GM18505 (cell line): ENCODE results near the gene AP2M1.

ENCODE experiments used
- ATAC-seq: cut with Tn5 transposase; IDR thresholded peaks from one replicate; pipeline ENCODE4 v1.9.1; 2021; ENCODE audit not compliant: unreplicated experiment
- POLR2A ChIP-seq: IDR thresholded peaks from 4 replicates; pipeline ENCODE4 v1.6.1; 2011; ENCODE audit warnings: borderline replicate concordance; ENCODE audit not compliant: insufficient read depth, insufficient read length; ENCODE audit errors: extremely low read depth

The AP2M1 gene

GRCh38 chr3:184230603-184231528 is 56.2 kb downstream of the AP2M1 start:
- TF ChIP-seq POLR2A, result no peak
- no peak for ATAC-seq

- ATAC-seq, result no peak
- no peak for TF ChIP-seq POLR2A
Measured at GRCh38 chr3:184231671-184232070, 57.0 kb downstream of the AP2M1 start.

DNA sequence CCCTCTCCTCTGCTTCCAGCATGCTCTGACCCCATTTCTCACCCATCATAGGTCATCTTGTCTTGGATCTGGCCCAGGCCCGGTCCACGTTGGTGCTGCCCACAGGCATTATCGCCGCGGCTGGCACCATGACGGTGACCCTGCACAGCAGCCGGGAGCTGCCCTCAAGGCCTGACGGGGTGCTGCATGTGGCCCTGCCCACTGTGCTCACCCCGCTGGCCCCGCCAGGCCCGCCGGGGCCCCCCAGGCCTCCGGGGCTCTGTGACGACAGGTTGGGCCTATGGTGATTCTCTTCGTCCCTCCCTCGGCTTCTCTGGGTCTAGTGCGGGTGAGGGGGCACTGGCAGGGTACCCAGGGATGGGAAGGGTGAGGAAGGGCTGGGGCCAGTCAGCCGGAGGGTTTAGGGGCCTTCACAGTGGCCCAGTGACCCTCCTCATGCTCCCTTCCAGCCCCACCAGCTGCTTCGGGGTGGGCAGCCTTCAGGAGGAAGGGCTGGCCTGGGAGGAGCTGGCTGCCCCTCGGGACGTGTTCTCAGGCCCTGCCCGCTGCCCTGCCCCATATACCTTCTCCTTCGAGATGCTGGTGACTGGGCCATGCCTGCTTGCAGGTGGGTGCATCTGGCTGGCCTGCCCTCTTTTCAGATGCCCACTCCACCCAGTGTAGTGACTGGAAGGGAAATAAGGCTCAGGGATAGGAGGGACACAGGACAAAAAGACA is 58.6 kb downstream of the AP2M1 start:
- TF ChIP-seq POLR2A, result no peak
- no peak for ATAC-seq
